Adrenal gland (tissue), 12 donors: ENCODE measurements around the gene ATXN1. TPM values are rescaled to one million over a fixed set of nuclear protein-coding genes. Genes with fewer than 3 reads are reported as not detected.

Experiments used
- DNase-seq, 7 donors: peaks; one replicate each; pipeline ENCODE4 v3.0.0-alpha.2; 2019 to 2020
- H3K27ac ChIP-seq, 5 donors: fragments of 200-600 bp; sonication (generic) in 4 of 5; 1 replicate in 3 of 5; 2 replicates in 2 of 5; pipeline versions ENCODE4 v1.5.1 to v1.8.0; 2016 to 2020; ENCODE audit warnings: mild to moderate bottlenecking in 1 of 5
- H3K27me3 ChIP-seq: fragments of 200-600 bp; 2 replicates; pipeline ENCODE4 v1.8.0; 2021
- H3K36me3 ChIP-seq, 2 donors: fragments of 200-600 bp; replicated peaks in 1 of 2; 1 replicate in 1 of 2; 2 replicates in 1 of 2; pipeline versions ENCODE4 v1.5.1 to v1.8.0; 2018 to 2022
- H3K4me1 ChIP-seq, 2 donors: fragments of 200-600 bp; replicated peaks in 1 of 2; 1 replicate in 1 of 2; 2 replicates in 1 of 2; pipeline versions ENCODE4 v1.5.1 to v1.8.0; 2018 to 2021
- H3K4me3 ChIP-seq, 4 donors: fragments of 200-600 bp; sonication (generic) in 3 of 4; one replicate each; pipeline ENCODE4 v1.5.1; 2016 to 2018
- H3K9me3 ChIP-seq, 3 donors: fragments of 200-600 bp; sonication (generic) in 1 of 3; replicated peaks in 1 of 3; 1 replicate in 2 of 3; 2 replicates in 1 of 3; pipeline versions ENCODE4 v1.5.1 to v1.8.0; 2016 to 2021
- CTCF ChIP-seq, 6 experiments: fragments of 450-650 bp in 4 of 6; fragments of 200-600 bp in 2 of 6; sonication (generic) in 1 of 6; IDR thresholded peaks; 1 replicate in 5 of 6; 2 replicates in 1 of 6; pipeline versions ENCODE4 v1.5.1 to v1.8.0; 2016 to 2021; ENCODE audit warnings: antibody characterized with exemption in 6 of 6, mild to moderate bottlenecking in 2 of 6, moderate library complexity in 1 of 6
- POLR2A ChIP-seq, 2 donors: fragments of 450-650 bp; IDR thresholded peaks; one replicate each; pipeline ENCODE4 v1.6.1; 2017; ENCODE audit warnings: antibody characterized with exemption in 2 of 2, mild to moderate bottlenecking in 2 of 2, moderate library complexity in 1 of 2
- WGBS, 4 donors: extraction: QIAGEN DNeasy Blood & Tissue Kit in 2 of 4; methylation state at CpG; one replicate each; pipeline versions ENCODE4 v1.1.5 to v1.1.7; 2013 to 2017; 5-methylcytosine and 5-hydroxymethylcytosine counted together
- intact Hi-C, 2 donors: fragments of 100-400 bp; cut with DNase I; formaldehyde crosslinking; loops; one replicate each; pipeline versions ENCODE4 v1.14.1 to v1.15.0; 2022 to 2023
- polyA plus RNA-seq, 3 donors: library from polyadenylated mRNA; stranded (reverse); fragments of 200-250 nt in 2 of 3; fragments of 350-450 nt in 1 of 3; fragmentation: Illumina TruSeq in 1 of 3; extraction: RNeasy Lipid Tissue Mini Kit (QIAGEN cat#74804) in 1 of 3; gene quantifications; one replicate each; pipeline ENCODE4 v1.2.3, GENCODE V29; 2013 to 2014
- total RNA-seq, 9 donors: library from RNA; depleted of rRNA in 4 of 9; stranded (reverse); fragments of >200 nt in 4 of 9; fragments of 120-200 nt in 1 of 9; fragmentation: NEBNext Ultra II Directional in 1 of 9; extraction: Animal tissue kit (Norgen Biotek cat#: 25700) in 1 of 9; gene quantifications; one replicate each; pipeline versions ENCODE4 v1.1.0 to v1.2.4, GENCODE V29; 2013 to 2023
- donor health status: healthy with polysubstance abuse.
- donor health status: Bipolar disorder and iron deficiency.
- donor health status: DM: yes; HTN: yes; CAD: no.
- donor health status: DM: no; HTN: no; CAD: no.
- donor health status: DM: no; HTN: no; CAD: no.
- donor health status: DM: yes; HTN: yes; CAD: no.

Gene ATXN1
- total and polyA plus RNA-seq, 12 donors, result 3.4 to 51.3 (median 25.4) TPM

DNA sequence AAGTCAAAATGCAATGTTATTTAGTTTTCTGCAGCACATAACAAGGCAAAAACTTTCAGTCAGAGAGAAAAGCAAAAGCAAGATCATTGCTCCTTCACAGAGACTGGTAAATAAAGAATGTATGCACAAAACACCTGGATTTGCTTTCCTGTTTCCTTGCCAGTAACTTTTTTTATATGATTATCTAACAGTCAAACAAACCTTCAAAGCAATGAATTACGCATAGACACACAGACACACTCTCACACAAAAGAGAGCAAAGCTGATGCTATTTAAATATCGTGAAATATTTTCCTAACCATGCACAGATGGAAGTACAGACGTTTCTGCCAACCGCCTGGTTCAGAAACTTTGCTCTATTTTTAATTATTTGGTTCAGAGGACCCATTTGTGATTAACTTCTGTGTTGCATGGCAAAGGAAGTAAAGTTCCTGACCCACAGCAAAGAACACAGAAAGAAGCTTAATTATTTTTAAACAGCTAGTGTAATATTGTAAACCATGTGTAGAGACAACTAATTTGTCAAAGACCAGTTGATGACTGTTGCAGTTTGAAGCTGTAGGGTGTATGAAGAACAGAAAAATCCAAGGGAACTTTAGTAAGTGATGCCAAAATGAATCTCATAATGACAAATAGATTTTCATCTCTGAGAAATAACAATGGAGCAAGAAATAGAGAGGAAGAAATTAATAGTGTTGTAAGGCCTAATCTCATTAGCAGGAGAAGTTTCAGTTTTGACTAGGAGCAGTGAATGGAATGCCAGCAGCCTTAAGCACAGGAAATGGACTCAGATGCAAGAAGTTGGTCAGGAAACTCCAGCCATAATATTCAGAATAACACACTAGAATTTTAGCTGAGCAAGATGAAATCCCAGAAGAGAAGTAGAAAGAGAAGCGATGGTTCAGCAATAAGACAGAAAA is 24.1 kb downstream of the ATXN1 start:
- WGBS, 4 donors, result 58 to 68% (median 64%) methylated on average over 5 of the region's 5 CpGs
- no peak overlapping the region for H3K4me3 ChIP-seq
- no peak for DNase-seq

DNA sequence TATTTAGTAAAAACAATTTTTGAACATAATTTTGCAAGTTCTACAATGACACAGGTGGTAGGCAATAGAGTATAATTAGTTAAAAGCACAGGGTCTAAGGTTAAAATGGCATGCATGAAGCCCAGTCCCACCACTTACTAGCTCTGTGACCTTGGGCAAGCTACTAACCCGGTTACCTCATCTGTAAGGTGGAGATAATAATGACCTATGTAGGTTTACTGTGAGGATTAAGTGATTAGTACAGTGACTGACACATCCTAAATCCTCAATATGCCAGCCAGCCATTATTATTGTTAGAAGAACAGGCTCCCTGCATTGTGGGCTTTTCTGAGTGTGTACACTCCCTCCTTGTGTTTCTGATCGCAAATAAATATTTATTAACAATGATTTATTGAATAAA is 26.2 kb downstream of the ATXN1 start:
- intact Hi-C loops, result no loop called here
- H3K4me1 ChIP-seq, result peaks cover 5 to 42% of the 10 kb centered on the region in 2 donors
- WGBS, 4 donors, result 72 to 88% (median 80%) methylated on average over 2 of the region's 2 CpGs

More for the DNA sequence above, 24.1 kb downstream of the ATXN1 start:
- TF ChIP-seq CTCF (IDR thresholded peaks at IDR 0.05) (no peak), POLR2A (IDR thresholded peaks at IDR 0.05) (no peak)
- peak overlapping the region in 2 of 5 donors; percentile 2 to 22 for H3K27ac ChIP-seq
- intact Hi-C loops, result no loop called here
- no peaks in the 10 kb centered on the region for H3K9me3 ChIP-seq
- H3K36me3 ChIP-seq, result no peaks in the 10 kb centered on the region
- H3K27me3 ChIP-seq, result no peaks in the 10 kb centered on the region
- H3K4me1 ChIP-seq, result peaks cover 0 to 38% of the 10 kb centered on the region in 2 donors

GRCh38 chr6:16733085-16733484 is 28.2 kb downstream of the ATXN1 start:
- DNase-seq, result no peak
- H3K36me3 ChIP-seq, result no peaks in the 10 kb centered on the region
- no peaks in the 10 kb centered on the region for H3K27me3 ChIP-seq
- WGBS, 4 donors, result 87 to 92% (median 89%) methylated on average over 6 of the region's 6 CpGs
- H3K4me3 ChIP-seq, result no peak overlapping the region
- TF ChIP-seq CTCF (IDR thresholded peaks at IDR 0.05) (no peak), POLR2A (IDR thresholded peaks at IDR 0.05) (no peak)
- intact Hi-C loops, result no loop called here
- H3K4me1 ChIP-seq, result peaks cover 5 to 34% of the 10 kb centered on the region in 2 donors
- no peak overlapping the region for H3K27ac ChIP-seq
- H3K9me3 ChIP-seq, result no peaks in the 10 kb centered on the region

More for the DNA sequence above, 26.2 kb downstream of the ATXN1 start:
- no peak for TF ChIP-seq CTCF (IDR thresholded peaks at IDR 0.05)
- no peak for TF ChIP-seq POLR2A (IDR thresholded peaks at IDR 0.05)
- H3K27ac ChIP-seq, result no peak overlapping the region
- DNase-seq, result no peak
- H3K27me3 ChIP-seq, result no peaks in the 10 kb centered on the region
- H3K9me3 ChIP-seq, result no peaks in the 10 kb centered on the region
- no peak overlapping the region for H3K4me3 ChIP-seq
- H3K36me3 ChIP-seq, result no peaks in the 10 kb centered on the region

GRCh38 chr6:16731478-16732051 is 29.7 kb downstream of the ATXN1 start:
- Histone ChIP-seq H3K9me3 (no peaks in the 10 kb centered on the region), H3K36me3 (no peaks in the 10 kb centered on the region), H3K4me3 (no peak overlapping the region), H3K27me3 (no peaks in the 10 kb centered on the region), H3K27ac (no peak overlapping the region), H3K4me1 (peaks cover 5 to 28% of the 10 kb centered on the region in 2 donors)
- DNase-seq, result peak in 3 of 7 donors; percentile 43 to 61 (median 54)
- no peak for TF ChIP-seq CTCF (IDR thresholded peaks at IDR 0.05)
- TF ChIP-seq POLR2A (IDR thresholded peaks at IDR 0.05), result no peak
- 29 to 38% (median 34%) methylated on average over 6 of the region's 6 CpGs for WGBS, 4 donors
- intact Hi-C loops, result no loop called here
